Measurements from ENCODE around the gene TMPRSS9. TPM values are rescaled to one million over a fixed set of nuclear protein-coding genes. Genes with fewer than 3 reads are reported as not detected.

The TMPRSS9 gene
- total RNA-seq, 1 donor from 2014 or later, result not detected

DNA sequence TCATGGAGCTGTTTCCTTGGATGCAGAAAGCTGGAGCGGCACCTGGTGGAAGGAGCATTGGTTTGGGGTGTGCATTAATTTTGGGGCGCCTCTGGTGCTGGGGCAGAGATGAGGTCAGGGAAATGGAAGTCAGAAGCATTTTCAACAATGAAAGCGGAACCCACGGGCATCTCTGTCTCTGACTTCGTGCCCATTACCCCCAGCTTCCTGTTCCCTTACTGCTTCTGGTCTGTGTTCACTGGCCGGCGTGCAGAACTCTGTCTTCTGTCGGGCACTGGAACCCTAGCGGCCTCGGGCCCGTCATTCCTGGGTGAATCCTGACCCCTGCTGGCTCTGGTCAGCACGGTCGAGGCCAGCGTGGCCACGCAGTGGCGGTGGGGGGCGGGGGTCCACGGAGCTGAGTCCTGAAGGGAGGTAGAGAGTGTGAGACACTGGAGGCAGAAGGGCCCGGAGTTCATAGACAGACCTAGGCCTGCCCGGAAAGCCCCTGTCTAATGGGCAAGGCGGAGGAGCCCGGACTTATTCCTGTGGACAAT lies 44.2 kb upstream of the TMPRSS9 start:
- peaks cover 6% of the 10 kb centered on the region for H3K27me3 ChIP-seq
- H3K36me3 ChIP-seq, result no peaks in the 10 kb centered on the region
- no peak overlapping the region for H3K4me3 ChIP-seq
- H3K27ac ChIP-seq, result no peak overlapping the region
- DNase-seq (ENCODE audit: extremely low spot score in 2 of 2), result no peak
- intact Hi-C loops (cut with DNase I), result no loop called here
- no peaks in the 10 kb centered on the region for H3K4me1 ChIP-seq
- H3K9me3 ChIP-seq, result peaks cover 7% of the 10 kb centered on the region
- TF ChIP-seq POLR2AphosphoS5 (IDR thresholded peaks at IDR 0.05; ENCODE audit: insufficient read depth in 1 of 2, low read depth in 1 of 2) (no peak), POLR2A (IDR thresholded peaks at IDR 0.05) (no peak)
- TF ChIP-seq, protein P1, sequence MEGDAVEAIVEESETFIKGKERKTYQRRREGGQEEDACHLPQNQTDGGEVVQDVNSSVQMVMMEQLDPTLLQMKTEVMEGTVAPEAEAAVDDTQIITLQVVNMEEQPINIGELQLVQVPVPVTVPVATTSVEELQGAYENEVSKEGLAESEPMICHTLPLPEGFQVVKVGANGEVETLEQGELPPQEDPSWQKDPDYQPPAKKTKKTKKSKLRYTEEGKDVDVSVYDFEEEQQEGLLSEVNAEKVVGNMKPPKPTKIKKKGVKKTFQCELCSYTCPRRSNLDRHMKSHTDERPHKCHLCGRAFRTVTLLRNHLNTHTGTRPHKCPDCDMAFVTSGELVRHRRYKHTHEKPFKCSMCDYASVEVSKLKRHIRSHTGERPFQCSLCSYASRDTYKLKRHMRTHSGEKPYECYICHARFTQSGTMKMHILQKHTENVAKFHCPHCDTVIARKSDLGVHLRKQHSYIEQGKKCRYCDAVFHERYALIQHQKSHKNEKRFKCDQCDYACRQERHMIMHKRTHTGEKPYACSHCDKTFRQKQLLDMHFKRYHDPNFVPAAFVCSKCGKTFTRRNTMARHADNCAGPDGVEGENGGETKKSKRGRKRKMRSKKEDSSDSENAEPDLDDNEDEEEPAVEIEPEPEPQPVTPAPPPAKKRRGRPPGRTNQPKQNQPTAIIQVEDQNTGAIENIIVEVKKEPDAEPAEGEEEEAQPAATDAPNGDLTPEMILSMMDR (IDR thresholded peaks at IDR 0.05), result peak in 1 of 3 experiments; percentile 21

DNA sequence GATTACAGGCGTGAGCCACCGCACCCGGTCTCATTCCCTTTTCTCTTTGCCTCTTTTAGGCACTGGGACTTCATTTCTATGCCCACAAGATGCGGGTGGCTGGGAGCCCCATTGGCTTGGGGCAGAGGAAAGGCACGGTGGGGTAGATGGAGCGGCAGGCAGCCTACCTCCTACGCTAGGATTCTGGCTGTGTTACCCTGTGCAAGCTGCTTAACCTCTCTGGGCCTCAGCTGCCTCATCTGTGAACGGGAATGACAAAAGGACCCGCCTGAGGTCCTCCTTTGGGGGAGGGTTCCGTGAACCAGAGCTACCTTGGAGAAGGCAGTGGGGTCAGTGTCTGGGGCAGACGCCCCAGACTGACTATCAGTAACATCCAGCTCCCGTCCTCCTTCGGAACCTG lies 42.8 kb upstream of the TMPRSS9 start:
- intact Hi-C loops (cut with DNase I), result no loop called here
- Histone ChIP-seq H3K27ac (no peak overlapping the region), H3K4me3 (no peak overlapping the region), H3K27me3 (peaks cover 6% of the 10 kb centered on the region), H3K9me3 (peaks cover 7% of the 10 kb centered on the region), H3K36me3 (peaks cover 0 to 10% of the 10 kb centered on the region in 2 donors), H3K4me1 (no peaks in the 10 kb centered on the region)
- TF ChIP-seq, protein P1 (IDR thresholded peaks at IDR 0.05), result no peak
- TF ChIP-seq POLR2AphosphoS5 (IDR thresholded peaks at IDR 0.05; ENCODE audit: insufficient read depth in 1 of 2, low read depth in 1 of 2) (no peak), POLR2A (IDR thresholded peaks at IDR 0.05) (no peak)
- DNase-seq (ENCODE audit: extremely low spot score in 2 of 2), result no peak

DNA sequence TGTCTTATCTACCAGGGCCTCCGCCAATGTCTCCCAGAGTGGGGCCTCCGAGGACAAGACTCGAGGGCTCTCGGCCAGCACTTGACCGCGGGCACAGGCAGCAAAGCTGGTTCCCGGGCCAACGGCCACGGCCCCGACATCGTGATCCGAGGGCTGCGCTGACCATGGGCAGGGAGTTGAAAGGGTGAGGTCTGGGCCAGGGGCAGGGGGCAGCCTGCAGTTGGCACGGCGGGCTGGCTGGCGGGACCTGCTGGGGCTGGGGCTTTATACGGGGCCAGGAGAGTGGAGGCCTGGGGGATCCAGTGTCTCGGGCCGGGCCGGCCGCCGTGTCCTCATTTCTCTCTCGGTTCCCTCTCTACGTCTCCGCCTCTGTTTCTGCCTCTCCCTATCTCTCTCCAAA lies 42.3 kb upstream of the TMPRSS9 start:
- Histone ChIP-seq H3K27ac (no peak overlapping the region), H3K4me1 (no peaks in the 10 kb centered on the region), H3K4me3 (no peak overlapping the region), H3K36me3 (peaks cover 0 to 10% of the 10 kb centered on the region in 2 donors), H3K27me3 (peaks cover 4% of the 10 kb centered on the region), H3K9me3 (peaks cover 7% of the 10 kb centered on the region)
- intact Hi-C loops (cut with DNase I), result no loop called here
- no peak for DNase-seq (ENCODE audit: extremely low spot score in 2 of 2)
- TF ChIP-seq POLR2A (IDR thresholded peaks at IDR 0.05), result no peak
- TF ChIP-seq POLR2AphosphoS5 (IDR thresholded peaks at IDR 0.05; ENCODE audit: insufficient read depth in 1 of 2, low read depth in 1 of 2), result no peak
- TF ChIP-seq, protein P1 (IDR thresholded peaks at IDR 0.05), result no peak

DNA sequence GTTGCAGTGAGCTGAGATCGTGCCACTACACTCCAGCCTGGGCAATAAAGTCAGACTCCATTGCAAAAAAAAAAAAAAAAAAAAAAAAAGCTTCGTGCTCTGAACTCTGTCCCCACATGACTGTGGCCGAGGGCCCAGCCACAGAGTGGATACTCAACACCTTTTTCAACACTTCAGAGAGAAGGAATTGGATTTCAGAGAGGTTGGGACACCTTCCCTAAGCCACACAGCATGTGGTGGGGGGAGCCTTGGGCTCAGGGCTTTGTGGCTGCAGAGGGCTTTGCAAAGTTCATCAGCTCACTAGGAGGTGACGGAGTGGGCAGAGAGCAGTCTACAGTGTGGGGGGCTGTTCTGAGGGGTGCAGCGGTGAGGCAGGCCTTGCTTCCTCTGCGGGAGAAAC lies 41.1 kb upstream of the TMPRSS9 start:
- Histone ChIP-seq H3K36me3 (peaks cover 0 to 19% of the 10 kb centered on the region in 2 donors), H3K4me1 (no peaks in the 10 kb centered on the region), H3K27ac (no peak overlapping the region), H3K27me3 (no peaks in the 10 kb centered on the region), H3K9me3 (peaks cover 7% of the 10 kb centered on the region), H3K4me3 (no peak overlapping the region)
- intact Hi-C loops (cut with DNase I), result no loop called here
- TF ChIP-seq POLR2A (IDR thresholded peaks at IDR 0.05), result no peak
- no peak for TF ChIP-seq POLR2AphosphoS5 (IDR thresholded peaks at IDR 0.05; ENCODE audit: insufficient read depth in 1 of 2, low read depth in 1 of 2)
- TF ChIP-seq, protein P1 (IDR thresholded peaks at IDR 0.05), result no peak
- DNase-seq (ENCODE audit: extremely low spot score in 2 of 2), result no peak

DNA sequence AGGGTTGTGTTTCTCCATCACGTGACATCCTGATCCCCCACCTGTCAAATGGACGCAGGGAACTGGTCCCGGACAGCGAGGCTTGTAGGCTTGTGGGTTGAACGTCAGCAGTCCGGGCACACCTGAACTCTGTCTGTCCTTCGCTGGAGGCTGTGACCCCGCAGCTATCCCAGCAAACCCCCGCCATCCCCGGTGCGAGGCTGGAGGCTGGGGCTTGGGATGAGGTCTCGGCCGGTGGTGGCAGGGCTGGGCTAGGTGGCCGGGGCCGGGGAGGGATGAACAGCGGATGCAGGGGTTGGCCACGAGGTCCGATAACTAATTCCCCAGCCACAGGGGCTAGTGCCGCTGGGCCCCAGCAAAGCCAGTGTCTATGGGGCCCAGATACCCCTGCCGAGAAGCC lies 40.5 kb upstream of the TMPRSS9 start:
- no peak overlapping the region for H3K27ac ChIP-seq
- no peaks in the 10 kb centered on the region for H3K4me1 ChIP-seq
- no peak for DNase-seq (ENCODE audit: extremely low spot score in 2 of 2)
- no peak overlapping the region for H3K4me3 ChIP-seq
- H3K36me3 ChIP-seq, result peaks cover 0 to 25% of the 10 kb centered on the region in 2 donors
- peaks cover 7% of the 10 kb centered on the region for H3K9me3 ChIP-seq
- TF ChIP-seq POLR2AphosphoS5 (IDR thresholded peaks at IDR 0.05; ENCODE audit: insufficient read depth in 1 of 2, low read depth in 1 of 2) (no peak), POLR2A (IDR thresholded peaks at IDR 0.05) (no peak)
- TF ChIP-seq, protein P1 (IDR thresholded peaks at IDR 0.05), result no peak
- no peaks in the 10 kb centered on the region for H3K27me3 ChIP-seq
- intact Hi-C loops (cut with DNase I), result no loop called here
